ENCODE results near the gene SPEG. TPM values are rescaled to one million over a fixed set of nuclear protein-coding genes. Genes with fewer than 3 reads are reported as not detected.

The SPEG gene
- total RNA-seq, 4 donors from 2014 or later, result 3.2 to 49.5 (median 10.2) TPM

GRCh38 chr2:219499555-219499954, 64.9 kb downstream of the SPEG start:
- TF ChIP-seq POLR2A (IDR thresholded peaks at IDR 0.05) (no peak), CTCF (IDR thresholded peaks at IDR 0.05) (no peak)
- no peaks in the 10 kb centered on the region for H3K9me3 ChIP-seq
- H3K4me1 ChIP-seq, result peaks cover 0 to 26% (median 11%) of the 10 kb centered on the region in 4 donors
- H3K27me3 ChIP-seq, result peaks cover 0 to 5% of the 10 kb centered on the region in 2 donors
- DNase-seq, result no peak
- peaks cover 0 to 19% (median 0%) of the 10 kb centered on the region in 3 donors for H3K36me3 ChIP-seq
- H3K4me3 ChIP-seq, result peak overlapping the region in 3 of 4 donors; percentile 68 to 76 (median 69)
- H3K27ac ChIP-seq, result no peak overlapping the region

- Histone ChIP-seq H3K9me3 (no peaks in the 10 kb centered on the region), H3K4me1 (peaks cover 0 to 26% (median 11%) of the 10 kb centered on the region in 4 donors)
- DNase-seq, result no peak
Measured at GRCh38 chr2:219500135-219500534, 65.5 kb downstream of the SPEG start.

GRCh38 chr2:219501849-219502248, 67.2 kb downstream of the SPEG start:
- TF ChIP-seq POLR2A (IDR thresholded peaks at IDR 0.05), result no peak
- TF ChIP-seq CTCF (IDR thresholded peaks at IDR 0.05), result no peak
- H3K36me3 ChIP-seq, result peaks cover 0 to 42% (median 0%) of the 10 kb centered on the region in 3 donors
- H3K27ac ChIP-seq, result no peak overlapping the region
- no peak for DNase-seq
- H3K27me3 ChIP-seq, result peaks cover 0 to 3% of the 10 kb centered on the region in 2 donors
- H3K9me3 ChIP-seq, result no peaks in the 10 kb centered on the region
- H3K4me1 ChIP-seq, result peaks cover 0 to 20% (median 9%) of the 10 kb centered on the region in 4 donors
- H3K4me3 ChIP-seq, result no peak overlapping the region

More at GRCh38 chr2:219500135-219500534, 65.5 kb downstream of the SPEG start:
- peaks cover 0 to 5% of the 10 kb centered on the region in 2 donors for H3K27me3 ChIP-seq
- H3K4me3 ChIP-seq, result no peak overlapping the region
- H3K36me3 ChIP-seq, result peaks cover 0 to 25% (median 0%) of the 10 kb centered on the region in 3 donors
- TF ChIP-seq CTCF (IDR thresholded peaks at IDR 0.05), result no peak
- no peak for TF ChIP-seq POLR2A (IDR thresholded peaks at IDR 0.05)
- no peak overlapping the region for H3K27ac ChIP-seq

GRCh38 chr2:219502618-219503017, 68.0 kb downstream of the SPEG start:
- DNase-seq, result no peak
- Histone ChIP-seq H3K9me3 (no peaks in the 10 kb centered on the region), H3K27me3 (no peaks in the 10 kb centered on the region), H3K27ac (no peak overlapping the region), H3K4me1 (peaks cover 0 to 13% (median 5%) of the 10 kb centered on the region in 4 donors), H3K4me3 (no peak overlapping the region), H3K36me3 (peaks cover 0 to 47% (median 0%) of the 10 kb centered on the region in 3 donors)
- TF ChIP-seq CTCF (IDR thresholded peaks at IDR 0.05) (no peak), POLR2A (IDR thresholded peaks at IDR 0.05) (no peak)

- Histone ChIP-seq H3K27ac (no peak overlapping the region), H3K36me3 (peaks cover 0 to 47% (median 0%) of the 10 kb centered on the region in 3 donors), H3K27me3 (no peaks in the 10 kb centered on the region), H3K4me1 (peaks cover 0 to 13% (median 0%) of the 10 kb centered on the region in 4 donors), H3K9me3 (no peaks in the 10 kb centered on the region), H3K4me3 (no peak overlapping the region)
- DNase-seq, result no peak
- TF ChIP-seq POLR2A (IDR thresholded peaks at IDR 0.05) (no peak), CTCF (IDR thresholded peaks at IDR 0.05) (no peak)
Measured at GRCh38 chr2:219505585-219505984, 70.9 kb downstream of the SPEG start.

Data from Peyer's patch (tissue), 4 donors.